NCI-H2107 (cell line): Measurements from ENCODE around the gene SMAD3.

ENCODE experiments used
- DNase-seq: peaks from one replicate; lab custom pipeline; 2025; lab: John Stamatoyannopoulos, UW

The SMAD3 gene

GRCh38 chr15:67199391-67199790 lies 134.0 kb downstream of the SMAD3 start:
- DNase-seq = no peak

- DNase-seq = no peak
These were observed 134.7 kb downstream of the SMAD3 start for GRCh38 chr15:67199881-67200763.

- no peak for DNase-seq
These were observed 135.7 kb downstream of the SMAD3 start for GRCh38 chr15:67201136-67201535.

- no peak for DNase-seq
These were observed 136.7 kb downstream of the SMAD3 start for GRCh38 chr15:67202091-67202490.

GRCh38 chr15:67202991-67203390 lies 137.6 kb downstream of the SMAD3 start:
- no peak for DNase-seq

- no peak for DNase-seq
These were observed 142.3 kb downstream of the SMAD3 start for GRCh38 chr15:67207555-67208207.

- no peak for DNase-seq
These were observed 143.0 kb downstream of the SMAD3 start for GRCh38 chr15:67208396-67208795.

GRCh38 chr15:67210555-67211168 lies 145.3 kb downstream of the SMAD3 start:
- DNase-seq = no peak

GRCh38 chr15:67212684-67213367 lies 147.4 kb downstream of the SMAD3 start:
- no peak for DNase-seq

GRCh38 chr15:67215102-67215501 lies 149.7 kb downstream of the SMAD3 start:
- DNase-seq = no peak

GRCh38 chr15:67216859-67217258 lies 151.5 kb downstream of the SMAD3 start:
- no peak for DNase-seq

- DNase-seq = no peak
These were observed 153.0 kb downstream of the SMAD3 start for GRCh38 chr15:67218428-67218827.

- DNase-seq = no peak
These were observed 153.9 kb downstream of the SMAD3 start for GRCh38 chr15:67219288-67219687.

- no peak for DNase-seq
These were observed 159.5 kb downstream of the SMAD3 start for GRCh38 chr15:67224889-67225288.

- no peak for DNase-seq
These were observed 159.9 kb downstream of the SMAD3 start for GRCh38 chr15:67225336-67225735.

GRCh38 chr15:67227431-67227830 lies 162.0 kb downstream of the SMAD3 start:
- no peak for DNase-seq

GRCh38 chr15:67227846-67228245 lies 162.4 kb downstream of the SMAD3 start:
- no peak for DNase-seq

- DNase-seq = no peak
These were observed 162.9 kb downstream of the SMAD3 start for GRCh38 chr15:67228286-67228685.

GRCh38 chr15:67230504-67230903 lies 165.1 kb downstream of the SMAD3 start:
- no peak for DNase-seq

- DNase-seq = no peak
These were observed 167.2 kb downstream of the SMAD3 start for GRCh38 chr15:67232591-67232990.

- DNase-seq = no peak
These were observed 175.1 kb downstream of the SMAD3 start for GRCh38 chr15:67240235-67241131.
